Vagina (tissue), 2 donors: ENCODE measurements around the gene SPECC1. TPM values are rescaled to one million over a fixed set of nuclear protein-coding genes. Genes with fewer than 3 reads are reported as not detected.
A peak's percentile ranks its signal among the peaks of the same experiment; 100 is the strongest.
"Not testable (repeated sequence)": the region's sequence is repeated elsewhere in the genome, so short reads cannot be mapped to it uniquely, and the experiment has no call there.

Experiments used
- DNase-seq, 2 donors: peaks; one replicate each; pipeline ENCODE4 v3.0.0-alpha.2; 2017; ENCODE audit errors: extremely low spot score in 2 of 2
- H3K27ac ChIP-seq: fragments of 200-600 bp; sonication (generic); one replicate; pipeline ENCODE4 v1.5.1; 2019
- H3K27me3 ChIP-seq: fragments of 200-600 bp; sonication (generic); one replicate; pipeline ENCODE4 v1.5.1; 2019
- H3K36me3 ChIP-seq, 2 donors: fragments of 200-600 bp; sonication (generic); one replicate each; pipeline ENCODE4 v1.5.1; 2017 to 2019
- H3K4me1 ChIP-seq: fragments of 200-600 bp; sonication (generic); one replicate; pipeline ENCODE4 v1.5.1; 2019
- H3K4me3 ChIP-seq, 2 donors: fragments of 200-600 bp; sonication (generic); 1 replicate in 1 of 2; 2 replicates in 1 of 2; pipeline ENCODE4 v1.5.1; 2016 to 2019
- H3K9me3 ChIP-seq: fragments of 200-600 bp; sonication (generic); one replicate; pipeline ENCODE4 v1.5.1; 2019
- POLR2A ChIP-seq, 2 donors: fragments of 450-650 bp; IDR thresholded peaks; one replicate each; pipeline ENCODE4 v1.6.1; 2017; ENCODE audit warnings: antibody characterized with exemption in 2 of 2, mild to moderate bottlenecking in 2 of 2, moderate library complexity in 2 of 2
- POLR2AphosphoS5 ChIP-seq, 2 donors: sonication (generic); formaldehyde crosslinking; IDR thresholded peaks; one replicate each; pipeline ENCODE4 v1.9.0; 2017; ENCODE audit warnings: antibody characterized with exemption in 2 of 2, mild to moderate bottlenecking in 2 of 2, low read depth in 1 of 2; ENCODE audit not compliant: insufficient read depth in 1 of 2
- intact Hi-C: fragments of 100-400 bp; cut with DNase I; formaldehyde crosslinking; loops from one replicate; pipeline ENCODE4 v1.15.1; 2023
- total RNA-seq: library from RNA; depleted of rRNA; stranded (reverse); fragments of >200 nt; gene quantifications from one replicate; pipeline ENCODE4 v1.2.3, GENCODE V29; 2016
- TF ChIP-seq, protein P1 (sequence below), 3 experiments: fragments of 450-650 bp in 2 of 3; fragments of 200-600 bp in 1 of 3; sonication (generic) in 1 of 3; IDR thresholded peaks; one replicate each; pipeline ENCODE4 v1.5.1; 2017 to 2019; ENCODE audit warnings: antibody characterized with exemption in 3 of 3, mild to moderate bottlenecking in 2 of 3, moderate library complexity in 2 of 3

SPECC1 gene
- total RNA-seq, 1 donor from 2014 or later: 25.3 TPM

- intact Hi-C loops: loop anchor here (10.0 kb wide), 1 partner anchor 241 kb away; no protein-coding TSS in a partner anchor
- H3K9me3 ChIP-seq: no peaks in the 10 kb centered on the region
- no peak for DNase-seq
- no peaks in the 10 kb centered on the region for H3K4me1 ChIP-seq
- no peak overlapping the region for H3K27ac ChIP-seq
- no peaks in the 10 kb centered on the region for H3K27me3 ChIP-seq
- H3K36me3 ChIP-seq: no peaks in the 10 kb centered on the region
- H3K4me3 ChIP-seq: no peak overlapping the region
- TF ChIP-seq, protein P1, sequence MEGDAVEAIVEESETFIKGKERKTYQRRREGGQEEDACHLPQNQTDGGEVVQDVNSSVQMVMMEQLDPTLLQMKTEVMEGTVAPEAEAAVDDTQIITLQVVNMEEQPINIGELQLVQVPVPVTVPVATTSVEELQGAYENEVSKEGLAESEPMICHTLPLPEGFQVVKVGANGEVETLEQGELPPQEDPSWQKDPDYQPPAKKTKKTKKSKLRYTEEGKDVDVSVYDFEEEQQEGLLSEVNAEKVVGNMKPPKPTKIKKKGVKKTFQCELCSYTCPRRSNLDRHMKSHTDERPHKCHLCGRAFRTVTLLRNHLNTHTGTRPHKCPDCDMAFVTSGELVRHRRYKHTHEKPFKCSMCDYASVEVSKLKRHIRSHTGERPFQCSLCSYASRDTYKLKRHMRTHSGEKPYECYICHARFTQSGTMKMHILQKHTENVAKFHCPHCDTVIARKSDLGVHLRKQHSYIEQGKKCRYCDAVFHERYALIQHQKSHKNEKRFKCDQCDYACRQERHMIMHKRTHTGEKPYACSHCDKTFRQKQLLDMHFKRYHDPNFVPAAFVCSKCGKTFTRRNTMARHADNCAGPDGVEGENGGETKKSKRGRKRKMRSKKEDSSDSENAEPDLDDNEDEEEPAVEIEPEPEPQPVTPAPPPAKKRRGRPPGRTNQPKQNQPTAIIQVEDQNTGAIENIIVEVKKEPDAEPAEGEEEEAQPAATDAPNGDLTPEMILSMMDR (IDR thresholded peaks at IDR 0.05): no peak
- no peak for TF ChIP-seq POLR2A (IDR thresholded peaks at IDR 0.05)
- no peak for TF ChIP-seq POLR2AphosphoS5 (IDR thresholded peaks at IDR 0.05; ENCODE audit: insufficient read depth in 1 of 2, low read depth in 1 of 2)
Measured at GRCh38 chr17:20225162-20226115, 216.3 kb downstream of the SPECC1 start.

- no peaks in the 10 kb centered on the region for H3K9me3 ChIP-seq
- H3K36me3 ChIP-seq: no peaks in the 10 kb centered on the region
- H3K4me1 ChIP-seq: no peaks in the 10 kb centered on the region
- no peak overlapping the region for H3K27ac ChIP-seq
- DNase-seq: no peak
- TF ChIP-seq POLR2A (IDR thresholded peaks at IDR 0.05) (no peak), POLR2AphosphoS5 (IDR thresholded peaks at IDR 0.05; ENCODE audit: insufficient read depth in 1 of 2, low read depth in 1 of 2) (no peak)
- TF ChIP-seq, protein P1 (IDR thresholded peaks at IDR 0.05): peak; percentile 46 to 68 (median 66)
- H3K27me3 ChIP-seq: no peaks in the 10 kb centered on the region
- no peak overlapping the region for H3K4me3 ChIP-seq
- intact Hi-C loops: loop anchor here (10.0 kb wide), 1 partner anchor 242 kb away; no protein-coding TSS in a partner anchor
Measured at GRCh38 chr17:20226814-20227482, 217.8 kb downstream of the SPECC1 start.

GRCh38 chr17:20227720-20228370 is 218.7 kb downstream of the SPECC1 start:
- not testable (repeated sequence) for H3K4me1 ChIP-seq, H3K9me3 ChIP-seq, DNase-seq, H3K27me3 ChIP-seq, H3K4me3 ChIP-seq, H3K36me3 ChIP-seq, H3K27ac ChIP-seq
- intact Hi-C loops: loop anchor here (10.0 kb wide), 1 partner anchor 243 kb away; no protein-coding TSS in a partner anchor

- no peak for DNase-seq
- H3K27me3 ChIP-seq: no peaks in the 10 kb centered on the region
- H3K9me3 ChIP-seq: no peaks in the 10 kb centered on the region
- TF ChIP-seq POLR2AphosphoS5 (IDR thresholded peaks at IDR 0.05; ENCODE audit: insufficient read depth in 1 of 2, low read depth in 1 of 2) (no peak), POLR2A (IDR thresholded peaks at IDR 0.05) (no peak)
- TF ChIP-seq, protein P1 (IDR thresholded peaks at IDR 0.05): no peak
- H3K4me1 ChIP-seq: no peaks in the 10 kb centered on the region
- H3K27ac ChIP-seq: no peak overlapping the region
- no peaks in the 10 kb centered on the region for H3K36me3 ChIP-seq
- H3K4me3 ChIP-seq: no peak overlapping the region
- intact Hi-C loops: loop anchor here (10.0 kb wide), 1 partner anchor 244 kb away; no protein-coding TSS in a partner anchor
Measured at GRCh38 chr17:20228410-20228809, 219.3 kb downstream of the SPECC1 start.

DNA sequence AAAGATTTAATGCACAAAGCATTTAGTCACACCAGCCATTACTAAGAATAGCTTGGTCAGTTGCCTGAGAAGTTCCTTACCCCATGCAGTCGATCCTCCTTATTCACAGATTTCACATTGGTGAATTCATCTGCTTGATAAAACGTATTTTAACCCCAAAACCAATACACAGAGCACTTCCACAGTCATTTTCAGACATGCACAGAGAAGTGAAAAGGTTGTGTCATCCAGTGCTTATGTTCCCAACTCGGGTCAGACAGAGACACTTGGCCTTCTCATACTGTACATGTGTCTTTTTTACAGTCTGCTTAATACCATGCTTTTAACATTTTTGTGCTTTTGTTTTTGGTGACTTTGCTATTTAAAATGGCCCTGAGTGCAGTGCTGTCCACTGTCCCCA is 219.7 kb downstream of the SPECC1 start:
- Histone ChIP-seq H3K9me3 (no peaks in the 10 kb centered on the region), H3K4me3 (no peak overlapping the region), H3K4me1 (no peaks in the 10 kb centered on the region), H3K27ac (no peak overlapping the region), H3K27me3 (no peaks in the 10 kb centered on the region), H3K36me3 (no peaks in the 10 kb centered on the region)
- intact Hi-C loops: loop anchor here (10.0 kb wide), 1 partner anchor 244 kb away; no protein-coding TSS in a partner anchor
- DNase-seq: no peak
- TF ChIP-seq POLR2AphosphoS5 (IDR thresholded peaks at IDR 0.05; ENCODE audit: insufficient read depth in 1 of 2, low read depth in 1 of 2) (no peak), POLR2A (IDR thresholded peaks at IDR 0.05) (no peak)
- TF ChIP-seq, protein P1 (IDR thresholded peaks at IDR 0.05): no peak
